HepG2 (cell line): Measurements from ENCODE around the gene ZNF17. TPM values are rescaled to one million over a fixed set of nuclear protein-coding genes. Genes with fewer than 3 reads are reported as not detected.
A peak's percentile ranks its signal among the peaks of the same experiment; 100 is the strongest.

ENCODE experiments used
- BATF2 ChIP-seq: sonication (generic); formaldehyde crosslinking; IDR thresholded peaks from 2 replicates; pipeline ENCODE4 v1.8.0; 2022; ENCODE audit warnings: mild to moderate bottlenecking, missing genetic modification reagents, moderate library complexity
- CBX2 ChIP-seq, 2 experiments: fragments of 200-600 bp in 1 of 2; sonication (generic); formaldehyde crosslinking in 1 of 2; IDR thresholded peaks; 2 replicates each; pipeline versions ENCODE4 v1.7.0 to v1.8.1; 2018 to 2022; ENCODE audit warnings: low read depth in 2 of 2, low read length in 1 of 2, mild to moderate bottlenecking in 1 of 2, missing genetic modification reagents in 1 of 2
- CC2D1A ChIP-seq: sonication (generic); formaldehyde crosslinking; IDR thresholded peaks from 2 replicates; pipeline ENCODE4 v1.8.1; 2023; ENCODE audit warnings: mild to moderate bottlenecking, missing genetic modification reagents
- MLXIP ChIP-seq: sonication (generic); formaldehyde crosslinking; IDR thresholded peaks from 2 replicates; pipeline ENCODE4 v1.9.0; 2021; ENCODE audit warnings: missing genetic modification reagents, borderline replicate concordance
- PRDM4 ChIP-seq: sonication (generic); formaldehyde crosslinking; IDR thresholded peaks from 2 replicates; pipeline ENCODE4 v1.9.0; 2021; ENCODE audit warnings: missing genetic modification reagents, borderline replicate concordance
- SATB2 ChIP-seq: sonication (generic); formaldehyde crosslinking; IDR thresholded peaks from 2 replicates; pipeline ENCODE4 v1.5.0; 2020; ENCODE audit warnings: missing genetic modification reagents
- SP140L ChIP-seq: sonication (generic); formaldehyde crosslinking; IDR thresholded peaks from 2 replicates; pipeline ENCODE4 v1.4.0; 2020; ENCODE audit warnings: missing genetic modification reagents, borderline replicate concordance
- TMF1 ChIP-seq: sonication (generic); formaldehyde crosslinking; IDR thresholded peaks from 2 replicates; pipeline ENCODE4 v1.8.1; 2022; ENCODE audit warnings: low read depth, missing genetic modification reagents
- ZNF607 ChIP-seq: sonication (generic); formaldehyde crosslinking; IDR thresholded peaks from 2 replicates; pipeline ENCODE4 v1.5.1; 2020; ENCODE audit warnings: missing genetic modification reagents, mild to moderate bottlenecking, borderline replicate concordance
- ZNF646 ChIP-seq: sonication (generic); formaldehyde crosslinking; IDR thresholded peaks from 2 replicates; pipeline ENCODE4 v1.9.0; 2021; ENCODE audit warnings: mild to moderate bottlenecking, missing genetic modification reagents
- ZNF770 ChIP-seq: sonication (generic); formaldehyde crosslinking; IDR thresholded peaks from 2 replicates; pipeline ENCODE4 v1.5.0; 2020; ENCODE audit warnings: mild to moderate bottlenecking, missing genetic modification reagents
- polyA plus RNA-seq, 8 experiments: library from polyadenylated mRNA; depleted of rRNA in 3 of 8; stranded (reverse) in 7 of 8; unstranded in 1 of 8; fragments of >200 nt; fragmentation: Illumina TruSeq in 4 of 8; extraction: Trizol in 4 of 8; gene quantifications; 2 replicates each; pipeline versions ENCODE4 v1.2.1 to v1.2.3, GENCODE V29; 2011 to 2016; ENCODE audit warnings: low read depth in 4 of 8, missing spikeins in 1 of 8, mixed read lengths in 1 of 8; ENCODE audit not compliant: insufficient read depth in 1 of 8
- total RNA-seq, 5 experiments: library from RNA; depleted of rRNA; stranded (reverse); fragments of >200 nt; fragmentation: Illumina TruSeq; extraction: Trizol; gene quantifications; 2 replicates each; pipeline ENCODE4 v1.2.3, GENCODE V29; 2016; ENCODE audit warnings: low read depth in 1 of 5

ZNF17 gene
- total and polyA plus RNA-seq, 2 of the 13 experiments (the other 11 are each of a cell fraction or from before 2014, with no cell fraction given), result 3.7 to 10.1 TPM

- no peak for TF ChIP-seq ZNF646 (CRISPR knock-in tag)
- no peak for TF ChIP-seq CC2D1A (CRISPR knock-in tag)
- 0 out of 2 replicates have a peak, but pooled peaks have one; percentile 6 for TF ChIP-seq MLXIP (CRISPR knock-in tag)
- TF ChIP-seq SP140L, result no peak
- no peak for TF ChIP-seq ZNF607
- no peak for TF ChIP-seq PRDM4
- no peak for TF ChIP-seq CBX2 (IDR thresholded peaks at IDR 0.05; ENCODE audit: low read depth, low read length)
- no peak for TF ChIP-seq CBX2 (CRISPR knock-in tag; IDR thresholded peaks at IDR 0.05; ENCODE audit: low read depth)
- 0 out of 2 replicates have a peak, but pooled peaks have one; percentile 21 for TF ChIP-seq ZNF770 (CRISPR knock-in tag)
- no peak for TF ChIP-seq SATB2 (CRISPR knock-in tag)
- no peak for TF ChIP-seq TMF1
- no peak for TF ChIP-seq BATF2 (CRISPR knock-in tag)
These were observed at the start of gene ZNF17 (continued) for GRCh38 chr19:57410877-57411671.
